Measurements from ENCODE around the gene EPS8.

- TF ChIP-seq GATA2 (IDR thresholded peaks at IDR 0.05; ENCODE audit: low read depth, low read length) = no peak
- TF ChIP-seq GATA3 (IDR thresholded peaks at IDR 0.05; ENCODE audit: low read depth, low read length) = no peak
Measured at GRCh38 chr12:15697201-15697600, 92.0 kb downstream of the EPS8 start.

Data from SH-SY5Y (cell line).